OCI-M1 (cell line): ENCODE results near the gene MYL2.

Experiments
- DNase-seq: peaks from one replicate; lab custom pipeline; 2025; lab: John Stamatoyannopoulos, UW

Gene MYL2

GRCh38 chr12:110930348-110931314 lies 10.3 kb upstream of the MYL2 start:
- no peak for DNase-seq

GRCh38 chr12:110929818-110930217 lies 9.4 kb upstream of the MYL2 start:
- no peak for DNase-seq

GRCh38 chr12:110928700-110929099 lies 8.3 kb upstream of the MYL2 start:
- DNase-seq: no peak

GRCh38 chr12:110927546-110927945 lies 7.2 kb upstream of the MYL2 start:
- DNase-seq: no peak

DNA sequence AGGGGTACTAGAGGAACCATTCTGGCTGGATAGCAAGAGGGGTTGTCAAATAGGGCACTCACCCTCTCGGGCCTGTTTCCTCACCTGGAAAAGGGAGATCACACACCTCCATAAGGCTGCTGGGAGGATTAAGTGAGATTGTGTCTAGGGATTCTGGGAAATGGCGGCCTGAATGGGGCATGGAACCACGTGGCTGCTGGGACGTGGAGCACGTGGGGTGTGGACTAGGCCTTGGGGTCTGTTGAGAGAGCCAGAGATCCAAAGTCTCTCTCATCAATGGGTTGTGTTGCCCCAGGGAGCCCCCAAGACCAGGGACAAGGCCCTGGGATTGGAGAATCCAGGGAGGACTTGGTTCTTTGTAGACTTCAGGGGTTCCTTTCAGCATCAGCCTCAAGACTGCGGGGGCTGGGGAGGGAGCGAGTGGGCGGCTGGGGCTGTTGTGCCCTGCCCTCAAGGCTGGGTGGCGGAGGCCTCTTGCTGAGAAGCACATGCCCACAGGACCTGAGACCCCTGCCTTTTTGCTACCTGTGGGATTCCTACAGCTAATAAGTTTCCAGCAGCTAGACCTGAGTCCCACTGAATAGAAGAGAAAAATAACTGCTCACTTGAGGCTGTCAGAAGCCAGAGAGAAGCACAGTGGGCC lies 3.4 kb upstream of the MYL2 start:
- DNase-seq: no peak

- no peak for DNase-seq
These were observed 2.8 kb upstream of the MYL2 start for GRCh38 chr12:110923192-110923591.

- no peak for DNase-seq
These were observed 2.3 kb upstream of the MYL2 start for GRCh38 chr12:110922652-110923051.

- no peak for DNase-seq
These were observed 883 bp upstream of the MYL2 start for GRCh38 chr12:110921262-110921661.

GRCh38 chr12:110919720-110920119 lies 659 bp downstream of the MYL2 start:
- no peak for DNase-seq

DNA sequence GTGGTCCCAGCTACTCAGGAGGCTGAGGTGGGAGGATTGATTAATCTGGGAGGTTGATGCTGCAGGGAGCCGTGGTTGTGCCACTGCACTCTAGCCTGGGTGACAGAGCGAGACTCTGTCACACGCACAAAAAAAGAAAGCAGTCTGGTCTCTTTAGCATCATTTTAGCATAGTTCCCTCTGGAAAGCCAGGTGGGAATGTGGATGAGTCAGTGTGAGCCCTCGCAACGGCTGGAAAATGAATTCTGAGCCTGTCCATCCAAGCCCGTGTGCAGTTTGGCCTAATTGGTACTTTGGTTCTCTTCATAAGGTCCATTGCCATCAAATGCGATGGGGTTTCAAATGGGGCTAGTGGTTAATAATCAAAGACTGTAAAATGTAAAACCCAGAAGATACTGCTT lies 2.4 kb downstream of the MYL2 start:
- DNase-seq: no peak

- DNase-seq: no peak
These were observed 2.9 kb downstream of the MYL2 start for GRCh38 chr12:110917467-110917866.

- DNase-seq: no peak
These were observed 4.0 kb downstream of the MYL2 start for GRCh38 chr12:110916295-110916875.

DNA sequence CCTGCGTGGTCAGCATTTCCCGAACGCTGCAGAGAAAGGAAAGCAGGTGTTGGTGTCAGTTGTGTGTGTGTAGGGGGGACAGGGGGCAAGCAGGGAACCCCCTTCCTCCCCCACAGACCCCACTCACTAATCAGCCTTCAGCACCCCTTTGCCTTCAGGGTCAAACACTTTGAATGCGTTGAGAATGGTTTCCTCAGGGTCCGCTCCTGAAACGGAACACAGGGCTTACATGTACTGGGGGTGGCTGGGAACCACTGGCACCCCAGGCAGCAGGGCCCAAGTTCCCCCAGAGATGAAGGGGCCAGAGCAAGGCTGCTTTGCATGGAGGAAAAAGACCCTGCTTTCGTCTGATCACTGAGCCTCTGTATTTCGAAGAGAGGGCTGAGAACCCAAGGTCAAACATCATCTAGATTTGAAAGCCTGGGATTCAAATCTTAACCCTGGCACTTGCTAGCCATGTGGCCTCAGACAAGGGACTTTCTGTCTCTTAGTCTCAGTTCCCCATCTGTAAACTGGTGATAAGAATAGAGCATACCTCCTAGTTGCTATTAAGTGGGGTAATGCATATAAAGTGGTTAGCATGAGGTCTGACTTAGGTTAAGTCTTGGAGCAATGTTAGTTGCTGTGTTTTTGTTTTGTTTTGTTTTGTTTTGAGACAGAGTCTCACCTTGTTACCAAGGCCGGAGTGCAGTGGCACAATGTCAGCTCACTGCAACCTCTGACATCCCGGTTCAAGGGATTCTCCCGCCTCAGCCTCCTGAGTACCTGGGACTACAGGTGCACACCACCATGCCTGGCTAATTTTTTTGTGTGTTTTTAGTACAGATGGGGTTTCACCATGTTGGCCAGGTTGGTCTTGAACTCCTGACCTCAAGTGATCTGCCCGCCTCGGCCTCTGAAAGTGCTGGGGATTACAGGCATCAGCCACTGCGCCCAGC lies 7.0 kb downstream of the MYL2 start:
- DNase-seq: peak; percentile 5

- DNase-seq: no peak
These were observed 8.1 kb downstream of the MYL2 start for GRCh38 chr12:110912263-110912662.

DNA sequence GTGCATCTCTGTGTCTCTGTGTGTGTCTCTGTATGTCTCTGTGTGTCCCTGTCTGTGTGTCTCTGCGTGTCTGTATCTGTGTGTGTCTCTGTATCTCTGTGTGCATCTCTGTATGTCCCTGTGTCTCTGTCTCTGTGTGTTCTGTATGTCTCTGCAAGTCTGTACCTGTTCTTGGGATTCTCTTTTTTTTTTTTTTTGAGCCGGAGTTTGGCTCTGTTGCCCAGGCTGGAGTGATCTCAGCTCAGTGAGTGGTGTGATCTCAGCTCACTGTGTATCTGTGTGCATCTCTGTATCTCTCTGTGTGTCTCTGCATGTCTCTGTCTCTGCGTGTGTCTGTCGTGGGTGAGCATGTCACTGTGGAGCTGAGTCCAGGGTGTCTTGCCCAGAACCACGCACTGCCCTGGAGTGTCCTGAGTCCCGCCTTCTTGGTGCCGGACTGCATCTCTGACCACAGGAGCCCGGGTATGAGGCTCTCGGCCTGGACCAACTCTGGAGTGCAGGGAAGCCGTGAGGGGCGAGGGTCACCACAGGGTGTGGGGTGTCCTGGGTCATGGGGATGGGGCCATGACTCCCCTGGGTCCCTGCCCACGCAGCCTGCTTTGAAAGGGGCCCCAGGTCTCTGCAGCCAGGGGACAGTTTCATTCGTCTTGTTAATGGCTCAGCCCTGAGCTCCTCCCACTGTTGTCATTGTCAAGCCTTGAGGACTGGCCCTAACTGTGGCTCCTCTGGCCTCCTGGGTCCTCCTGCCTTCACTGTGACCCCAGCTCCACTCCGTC lies 11.8 kb downstream of the MYL2 start:
- DNase-seq: no peak

GRCh38 chr12:110907583-110907982 lies 12.8 kb downstream of the MYL2 start:
- DNase-seq: no peak

GRCh38 chr12:110906985-110907384 lies 13.4 kb downstream of the MYL2 start:
- DNase-seq: no peak

DNA sequence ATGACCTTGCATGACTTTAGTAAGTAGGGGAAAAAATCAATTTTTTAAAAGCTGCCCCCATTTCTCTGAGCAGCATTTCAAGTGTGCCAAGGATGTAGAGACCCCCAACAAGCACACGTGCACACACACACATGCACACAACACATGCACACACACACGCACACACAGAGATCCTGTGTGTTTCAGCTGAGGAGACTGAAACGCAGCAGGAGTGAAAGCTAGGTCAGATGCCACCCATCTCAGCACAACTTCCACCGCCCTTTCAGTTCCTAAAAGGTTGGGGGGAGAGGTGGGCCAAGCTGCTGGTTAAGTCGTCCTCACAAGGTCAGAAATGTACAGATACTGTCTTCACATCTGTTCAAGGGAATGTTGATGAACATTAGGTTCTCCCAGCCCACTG lies 13.9 kb downstream of the MYL2 start:
- DNase-seq: no peak

GRCh38 chr12:110906083-110906482 lies 14.3 kb downstream of the MYL2 start:
- peak; percentile 62 for DNase-seq

GRCh38 chr12:110903511-110903910 lies 16.9 kb downstream of the MYL2 start:
- DNase-seq: no peak

GRCh38 chr12:110901401-110901800 lies 19.0 kb downstream of the MYL2 start:
- DNase-seq: no peak
